AG09319 (cell line): ENCODE results near the gene HLA-DMB.

Experiments
- DNase-seq: peaks from one replicate; pipeline ENCODE4 v3.0.0-alpha.2; 2010; ENCODE audit warnings: low read depth; ENCODE audit errors: extremely low read depth
- TF ChIP-seq, protein P1 (sequence below): IDR thresholded peaks from 2 replicates; pipeline ENCODE4 v1.5.1; 2011; ENCODE audit warnings: low read depth, mild to moderate bottlenecking, inconsistent platforms, low read length, moderate library complexity

The HLA-DMB gene

DNA sequence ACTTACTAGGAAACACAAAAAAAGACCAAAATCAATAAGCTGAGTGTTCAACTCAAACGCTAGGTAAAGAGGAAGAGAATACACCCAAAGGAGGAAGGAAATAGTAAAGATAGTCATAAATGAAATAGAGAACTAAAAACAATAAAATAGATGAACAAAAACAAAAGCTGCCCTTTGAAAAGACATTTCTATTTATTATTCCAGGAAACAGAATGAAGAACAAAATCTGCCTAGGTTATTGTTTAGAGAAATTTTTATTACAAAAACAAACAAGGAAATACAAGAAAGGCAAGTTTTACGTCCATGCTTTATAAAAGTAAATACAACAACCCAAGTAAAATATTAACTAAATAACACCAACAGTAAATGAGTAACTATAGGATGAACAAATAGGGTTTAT, 20.1 kb downstream of the HLA-DMB start:
- TF ChIP-seq, protein P1, sequence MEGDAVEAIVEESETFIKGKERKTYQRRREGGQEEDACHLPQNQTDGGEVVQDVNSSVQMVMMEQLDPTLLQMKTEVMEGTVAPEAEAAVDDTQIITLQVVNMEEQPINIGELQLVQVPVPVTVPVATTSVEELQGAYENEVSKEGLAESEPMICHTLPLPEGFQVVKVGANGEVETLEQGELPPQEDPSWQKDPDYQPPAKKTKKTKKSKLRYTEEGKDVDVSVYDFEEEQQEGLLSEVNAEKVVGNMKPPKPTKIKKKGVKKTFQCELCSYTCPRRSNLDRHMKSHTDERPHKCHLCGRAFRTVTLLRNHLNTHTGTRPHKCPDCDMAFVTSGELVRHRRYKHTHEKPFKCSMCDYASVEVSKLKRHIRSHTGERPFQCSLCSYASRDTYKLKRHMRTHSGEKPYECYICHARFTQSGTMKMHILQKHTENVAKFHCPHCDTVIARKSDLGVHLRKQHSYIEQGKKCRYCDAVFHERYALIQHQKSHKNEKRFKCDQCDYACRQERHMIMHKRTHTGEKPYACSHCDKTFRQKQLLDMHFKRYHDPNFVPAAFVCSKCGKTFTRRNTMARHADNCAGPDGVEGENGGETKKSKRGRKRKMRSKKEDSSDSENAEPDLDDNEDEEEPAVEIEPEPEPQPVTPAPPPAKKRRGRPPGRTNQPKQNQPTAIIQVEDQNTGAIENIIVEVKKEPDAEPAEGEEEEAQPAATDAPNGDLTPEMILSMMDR = no peak
- no peak for DNase-seq

DNA sequence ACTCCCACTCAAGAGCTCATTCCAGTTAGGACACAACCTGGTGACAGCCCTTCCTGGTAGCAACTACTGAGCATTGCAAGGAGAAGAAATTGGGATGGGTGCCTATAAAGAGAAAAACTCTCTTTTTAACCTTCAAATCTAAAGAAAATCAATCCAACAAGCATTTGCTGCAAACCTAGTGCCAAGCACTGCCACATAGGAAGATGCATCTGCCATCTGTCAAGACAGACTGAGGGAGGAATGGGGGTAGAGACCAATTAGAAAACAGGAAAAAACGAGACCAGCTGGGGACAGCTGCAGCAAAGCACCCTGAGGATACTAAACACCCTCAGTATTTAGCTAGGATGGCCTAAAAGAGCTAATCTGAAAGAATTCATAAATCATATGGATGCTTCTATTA, 27.9 kb downstream of the HLA-DMB start:
- TF ChIP-seq, protein P1 = no peak
- no peak for DNase-seq

DNA sequence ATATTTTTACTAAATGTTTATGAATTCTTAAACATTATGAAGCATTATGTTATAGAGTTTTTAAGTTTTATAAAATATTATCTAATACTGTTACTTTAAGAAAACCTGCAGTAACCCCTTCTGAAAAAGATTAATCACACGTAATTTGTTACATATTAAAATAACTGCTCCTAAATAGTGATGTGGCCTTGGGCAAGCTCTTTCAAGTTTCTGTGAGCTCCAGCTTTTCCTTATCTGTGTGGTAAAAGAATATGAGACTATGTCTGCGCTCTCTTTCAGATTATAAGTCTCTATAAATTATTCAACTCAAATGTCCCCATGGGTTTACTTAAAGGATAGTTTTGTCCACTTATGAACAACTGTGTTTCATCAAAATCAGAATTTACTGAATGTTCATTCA, 31.9 kb downstream of the HLA-DMB start:
- TF ChIP-seq, protein P1 = no peak
- no peak for DNase-seq

DNA sequence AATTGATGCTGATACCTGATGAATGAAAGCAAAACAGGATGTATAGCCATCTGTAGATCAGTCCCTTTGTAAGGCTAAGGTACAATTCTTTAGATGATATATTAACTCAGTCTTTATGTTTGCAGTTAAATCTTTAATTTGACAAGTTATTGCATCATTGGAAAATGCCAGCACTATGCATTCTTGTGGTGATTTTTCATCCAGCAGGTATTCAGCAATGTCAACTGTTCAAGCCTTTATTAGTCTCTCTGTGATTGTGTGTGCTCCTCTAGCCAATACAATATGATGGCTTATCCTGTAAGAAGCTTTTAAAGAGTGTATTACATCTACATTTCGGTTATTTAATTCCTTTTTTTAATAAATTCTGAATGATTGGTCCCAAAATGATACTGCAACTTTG, 34.3 kb downstream of the HLA-DMB start:
- DNase-seq = no peak
- TF ChIP-seq, protein P1 = no peak

DNA sequence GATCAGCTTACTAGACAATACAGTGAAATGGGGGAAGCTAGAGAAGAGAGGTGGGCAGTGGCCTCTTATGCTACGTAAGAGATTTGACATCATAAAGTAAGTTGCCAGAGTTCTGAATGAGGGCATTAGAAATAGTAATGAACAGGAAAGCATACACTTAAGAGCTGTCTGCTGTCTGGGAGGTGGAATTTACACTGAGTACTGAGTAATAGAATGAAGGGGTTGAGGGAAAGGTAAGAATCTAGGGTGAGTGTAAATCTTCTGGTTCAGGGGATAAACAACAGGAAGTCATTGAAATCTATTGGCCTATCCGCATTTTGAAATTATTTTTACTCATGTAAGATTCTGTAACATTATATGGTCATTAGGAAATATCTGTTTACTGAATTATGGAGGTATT, 35.8 kb downstream of the HLA-DMB start:
- no peak for DNase-seq
- TF ChIP-seq, protein P1 = no peak

DNA sequence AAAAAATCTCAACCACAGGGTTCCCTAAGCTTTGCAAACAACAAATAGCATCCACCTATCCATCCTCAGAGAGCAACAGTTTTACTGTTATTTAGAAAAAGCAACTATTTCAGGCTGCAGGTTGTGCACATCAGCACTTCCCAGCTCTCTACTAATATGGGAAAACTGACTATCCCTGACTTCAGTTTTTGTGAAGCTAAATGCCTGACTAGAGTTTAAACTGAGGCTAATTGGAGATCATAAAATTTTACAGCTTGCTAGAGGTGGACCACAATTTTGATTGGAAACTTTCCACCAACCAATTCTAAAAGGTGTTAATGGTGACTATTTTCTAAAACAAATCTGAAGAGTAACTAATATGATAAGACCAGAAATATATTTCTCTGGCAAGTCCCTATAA, 36.9 kb downstream of the HLA-DMB start:
- TF ChIP-seq, protein P1 = no peak
- no peak for DNase-seq

DNA sequence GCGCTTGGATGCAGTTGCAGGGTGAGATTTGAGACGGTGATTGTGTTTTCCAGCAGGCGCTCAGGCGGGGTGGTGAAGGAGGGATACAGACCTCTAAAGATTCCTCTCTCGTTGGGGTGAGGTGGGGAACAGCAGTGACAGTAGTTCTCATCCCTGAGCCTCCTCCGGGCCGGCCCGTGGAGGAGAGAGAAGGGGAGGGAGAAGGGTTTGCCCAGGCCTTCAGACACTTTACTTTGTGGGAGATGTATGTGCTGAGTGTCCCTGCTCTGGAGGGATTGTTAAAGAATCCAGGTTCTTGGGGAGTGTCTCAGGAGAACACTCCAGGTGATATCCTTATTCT, 45.9 kb downstream of the HLA-DMB start:
- no peak for DNase-seq
- TF ChIP-seq, protein P1 = no peak
